Spinal cord (tissue), 10 donors: ENCODE data around the gene C20orf204. TPM values are rescaled to one million over a fixed set of nuclear protein-coding genes. Genes with fewer than 3 reads are reported as not detected.

Experiments used
- DNase-seq, 6 donors: peaks; one replicate each; pipeline versions ENCODE4 v3.0.0 to v3.0.0-alpha.2; 2013 to 2015; ENCODE audit warnings: low spot score in 6 of 6, low read depth in 4 of 6
- H3K27ac ChIP-seq: one replicate; pipeline ENCODE4 v1.5.1; 2013; ENCODE audit warnings: low read depth, low read length, control low read depth
- H3K27me3 ChIP-seq: one replicate; pipeline ENCODE4 v1.6.1; 2013; ENCODE audit warnings: low read length; ENCODE audit not compliant: control insufficient read depth, insufficient read depth
- H3K36me3 ChIP-seq: one replicate; pipeline ENCODE4 v1.6.1; 2013; ENCODE audit warnings: low read length; ENCODE audit not compliant: control insufficient read depth, insufficient read depth
- H3K4me1 ChIP-seq: one replicate; pipeline ENCODE4 v1.6.1; 2013; ENCODE audit warnings: low read length; ENCODE audit not compliant: control insufficient read depth, insufficient read depth
- H3K4me3 ChIP-seq: one replicate; pipeline ENCODE4 v1.5.1; 2013; ENCODE audit warnings: low read depth, low read length, control low read depth
- H3K9me3 ChIP-seq: one replicate; pipeline ENCODE4 v1.6.1; 2013; ENCODE audit warnings: low read length; ENCODE audit not compliant: control insufficient read depth, insufficient read depth
- WGBS: methylation state at CpG from one replicate; pipeline ENCODE4 v1.1.5; 2013; ENCODE audit warnings: missing lambda C conversion rate; ENCODE audit not compliant: insufficient coverage; 5-methylcytosine and 5-hydroxymethylcytosine counted together
- polyA plus RNA-seq, 2 donors: library from polyadenylated mRNA; unstranded; fragments of 120-200 nt; gene quantifications; one replicate each; pipeline ENCODE4 v1.2.1, GENCODE V29; 2013; ENCODE audit not compliant: insufficient read length in 2 of 2
- total RNA-seq, 2 donors: library from RNA; depleted of rRNA in 1 of 2; stranded (reverse); fragments of 120-200 nt in 1 of 2; fragments of >200 nt in 1 of 2; gene quantifications; one replicate each; pipeline versions ENCODE4 v1.2.3 to v1.2.4, GENCODE V29; 2013 to 2014
- donor health status: healthy.

C20orf204 gene
- total and polyA plus RNA-seq, 4 donors: 0.69 to 3.1 (median 1.3) TPM

GRCh38 chr20:64036346-64037198, 590 bp downstream of the C20orf204 start:
- Histone ChIP-seq H3K9me3 (no peaks in the 10 kb centered on the region), H3K27ac (no peak overlapping the region), H3K4me3 (no peak overlapping the region), H3K36me3 (peaks cover 54% of the 10 kb centered on the region), H3K27me3 (peaks cover 50% of the 10 kb centered on the region), H3K4me1 (peaks cover 37% of the 10 kb centered on the region)
- DNase-seq: no peak
- WGBS: 62% methylated on average over 14 of the region's 17 CpGs

- Histone ChIP-seq H3K4me1 (peaks cover 42% of the 10 kb centered on the region), H3K27ac (no peak overlapping the region), H3K36me3 (peaks cover 49% of the 10 kb centered on the region), H3K4me3 (no peak overlapping the region), H3K27me3 (peaks cover 56% of the 10 kb centered on the region), H3K9me3 (no peaks in the 10 kb centered on the region)
- no peak for DNase-seq
- WGBS: 90% methylated on average over 2 of the region's 3 CpGs
Observed at GRCh38 chr20:64037199-64037497, 1.2 kb downstream of the C20orf204 start.

DNA sequence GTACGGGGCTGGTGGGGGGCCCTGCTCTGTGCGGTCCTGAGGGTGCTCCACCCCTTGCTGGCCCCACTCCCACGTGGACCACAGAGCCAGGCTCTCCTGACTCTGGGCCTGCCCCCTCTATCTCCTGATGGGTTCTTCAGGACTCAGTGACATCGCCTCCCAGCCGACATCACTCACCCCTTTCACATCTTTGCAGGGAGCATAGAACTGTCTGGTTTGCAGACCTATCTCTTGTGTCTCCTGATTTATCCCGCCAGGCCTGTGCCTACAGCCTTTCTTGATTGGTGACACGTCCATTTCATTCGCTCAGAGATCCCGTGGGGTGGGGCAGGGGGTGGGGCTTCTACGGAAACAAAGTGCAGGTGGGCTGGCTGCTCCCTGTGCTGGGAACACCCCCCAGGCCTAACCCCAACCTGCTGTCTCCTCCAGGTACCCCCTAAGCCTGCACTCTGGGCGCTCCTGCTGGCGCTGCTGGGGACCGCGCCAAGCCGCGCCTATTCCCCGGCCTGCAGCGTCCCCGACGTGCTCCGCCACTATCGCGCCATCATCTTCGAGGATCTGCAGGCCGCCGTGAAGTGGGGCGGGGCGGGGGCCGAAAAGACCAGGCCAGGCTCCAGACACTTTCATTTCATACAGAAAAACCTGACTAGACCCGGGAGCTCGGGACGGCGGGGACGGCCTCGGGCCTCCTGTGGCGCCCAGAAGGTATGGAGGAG, 1.7 kb downstream of the C20orf204 start:
- DNase-seq: no peak
- WGBS: 8% methylated on average over 33 of the region's 36 CpGs
- Histone ChIP-seq H3K9me3 (no peaks in the 10 kb centered on the region), H3K27me3 (peaks cover 60% of the 10 kb centered on the region), H3K27ac (no peak overlapping the region), H3K36me3 (peaks cover 43% of the 10 kb centered on the region), H3K4me1 (peaks cover 46% of the 10 kb centered on the region), H3K4me3 (no peak overlapping the region)

GRCh38 chr20:64038224-64038564, 2.2 kb downstream of the C20orf204 start:
- Histone ChIP-seq H3K4me1 (peaks cover 46% of the 10 kb centered on the region), H3K4me3 (no peak overlapping the region), H3K27me3 (peaks cover 62% of the 10 kb centered on the region), H3K36me3 (peaks cover 38% of the 10 kb centered on the region), H3K27ac (no peak overlapping the region), H3K9me3 (no peaks in the 10 kb centered on the region)
- WGBS: under 1% methylated on average over 27 of the region's 30 CpGs
- no peak for DNase-seq

GRCh38 chr20:64038565-64039292, 2.7 kb downstream of the C20orf204 start:
- peaks cover 33% of the 10 kb centered on the region for H3K36me3 ChIP-seq
- peak in 2 of 6 donors; percentile 59 to 72 for DNase-seq
- peaks cover 67% of the 10 kb centered on the region for H3K27me3 ChIP-seq
- no peak overlapping the region for H3K27ac ChIP-seq
- H3K9me3 ChIP-seq: no peaks in the 10 kb centered on the region
- WGBS: under 1% methylated on average over 91 of the region's 91 CpGs
- H3K4me3 ChIP-seq: peak overlapping the region; percentile 18
- peaks cover 46% of the 10 kb centered on the region for H3K4me1 ChIP-seq

GRCh38 chr20:64039293-64040160, 3.5 kb downstream of the C20orf204 start:
- no peak overlapping the region for H3K27ac ChIP-seq
- peaks cover 46% of the 10 kb centered on the region for H3K4me1 ChIP-seq
- H3K36me3 ChIP-seq: peaks cover 25% of the 10 kb centered on the region
- no peak for DNase-seq
- no peak overlapping the region for H3K4me3 ChIP-seq
- WGBS: 8% methylated on average over 12 of the region's 17 CpGs
- peaks cover 75% of the 10 kb centered on the region for H3K27me3 ChIP-seq
- no peaks in the 10 kb centered on the region for H3K9me3 ChIP-seq

DNA sequence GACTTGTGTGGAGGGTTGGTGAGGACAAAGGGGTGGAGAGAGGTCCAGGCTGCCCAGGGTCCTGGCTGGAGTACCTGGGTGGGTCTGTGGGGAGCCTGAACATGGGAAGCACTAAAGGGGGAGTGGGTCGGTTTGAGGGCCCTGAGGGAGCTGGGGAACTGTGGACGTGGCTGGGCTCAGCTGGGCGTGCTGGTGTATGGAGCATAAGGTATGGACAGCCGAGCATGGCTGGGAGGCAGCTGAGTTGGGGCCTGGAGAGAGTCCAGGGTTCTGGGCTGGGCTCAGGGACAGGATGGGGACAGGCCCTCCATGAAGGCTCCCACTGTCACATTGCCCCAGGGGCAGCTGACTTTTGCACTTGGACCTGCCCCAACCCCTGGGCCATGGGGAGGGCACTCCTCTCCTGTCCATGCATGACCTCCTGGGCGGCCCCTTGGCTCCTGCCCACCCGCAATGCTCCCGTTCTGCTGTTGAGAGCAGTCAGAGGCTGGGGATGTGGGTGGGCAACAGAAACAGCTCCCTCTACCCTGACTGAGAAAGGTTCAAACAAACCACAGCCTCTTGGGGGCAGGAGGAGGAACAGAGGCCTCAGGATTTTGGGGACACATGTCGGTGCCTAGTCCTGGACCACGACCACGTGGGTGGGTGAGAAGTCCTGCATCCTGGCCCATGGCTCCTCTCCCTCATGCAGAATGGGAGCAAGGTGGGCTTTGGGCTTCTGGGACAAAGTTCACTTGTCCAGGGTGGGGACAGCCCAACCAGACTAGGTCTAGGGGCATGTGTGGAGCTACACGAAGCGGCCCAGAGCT, 4.5 kb downstream of the C20orf204 start:
- H3K27me3 ChIP-seq: peaks cover 84% of the 10 kb centered on the region

GRCh38 chr20:64041040-64041780, 5.2 kb downstream of the C20orf204 start:
- WGBS: 43% methylated on average over 15 of the region's 15 CpGs
- no peak overlapping the region for H3K27ac ChIP-seq
- peak in 1 of 6 donors; percentile 61 for DNase-seq

More for the DNA sequence above, 4.5 kb downstream of the C20orf204 start:
- 68% methylated on average over 9 of the region's 12 CpGs for WGBS
- H3K27ac ChIP-seq: no peak overlapping the region
- DNase-seq: no peak
- H3K36me3 ChIP-seq: peaks cover 16% of the 10 kb centered on the region
- peaks cover 49% of the 10 kb centered on the region for H3K4me1 ChIP-seq
- H3K4me3 ChIP-seq: no peak overlapping the region
- no peaks in the 10 kb centered on the region for H3K9me3 ChIP-seq

More at GRCh38 chr20:64041040-64041780, 5.2 kb downstream of the C20orf204 start:
- H3K27me3 ChIP-seq: peaks cover 92% of the 10 kb centered on the region
- H3K36me3 ChIP-seq: peaks cover 8% of the 10 kb centered on the region
- H3K4me3 ChIP-seq: no peak overlapping the region
- H3K4me1 ChIP-seq: peaks cover 44% of the 10 kb centered on the region
- H3K9me3 ChIP-seq: no peaks in the 10 kb centered on the region
